Esophagus (tissue), 2 donors: ENCODE results near the gene CAND2. TPM values are rescaled to one million over a fixed set of nuclear protein-coding genes. Genes with fewer than 3 reads are reported as not detected.
"Not testable (repeated sequence)": the region's sequence is repeated elsewhere in the genome, so short reads cannot be mapped to it uniquely, and the experiment has no call there.

ENCODE experiments used
- H3K27ac ChIP-seq, 2 donors: one replicate each; pipeline ENCODE4 v1.5.1; 2013; ENCODE audit warnings: low read depth in 2 of 2, mild to moderate bottlenecking in 2 of 2, inconsistent platforms in 1 of 2, low read length in 1 of 2, moderate library complexity in 1 of 2
- H3K27me3 ChIP-seq, 2 donors: one replicate each; pipeline ENCODE4 v1.6.1; 2013; ENCODE audit warnings: low read length in 2 of 2, control low read depth in 1 of 2, mild to moderate bottlenecking in 1 of 2; ENCODE audit not compliant: insufficient read depth in 2 of 2, control insufficient read depth in 1 of 2
- H3K36me3 ChIP-seq, 2 donors: one replicate each; pipeline ENCODE4 v1.6.1; 2013; ENCODE audit warnings: low read length in 1 of 2; ENCODE audit not compliant: control insufficient read depth in 2 of 2, insufficient read depth in 2 of 2
- H3K4me1 ChIP-seq, 2 donors: one replicate each; pipeline ENCODE4 v1.6.1; 2013; ENCODE audit warnings: low read length in 1 of 2; ENCODE audit not compliant: control insufficient read depth in 2 of 2, insufficient read depth in 2 of 2
- H3K4me3 ChIP-seq, 2 donors: one replicate each; pipeline ENCODE4 v1.5.1; 2013; ENCODE audit warnings: low read length in 2 of 2, mild to moderate bottlenecking in 2 of 2, low read depth in 1 of 2, moderate library complexity in 1 of 2
- H3K9me3 ChIP-seq, 2 donors: one replicate each; pipeline ENCODE4 v1.6.1; 2013; ENCODE audit warnings: mild to moderate bottlenecking in 2 of 2, low read depth in 1 of 2, low read length in 1 of 2, moderate library complexity in 1 of 2; ENCODE audit not compliant: control insufficient read depth in 2 of 2, insufficient read depth in 1 of 2
- WGBS, 2 donors: extraction: QIAGEN DNeasy Blood & Tissue Kit; methylation state at CpG; one replicate each; pipeline ENCODE4 v1.1.7; 2013; 5-methylcytosine and 5-hydroxymethylcytosine counted together
- polyA plus RNA-seq, 2 donors: library from polyadenylated mRNA; stranded (reverse); fragments of 200-250 nt; gene quantifications; one replicate each; pipeline ENCODE4 v1.2.3, GENCODE V29; 2013
- donor health status: healthy with polysubstance abuse.
- donor health status: Bipolar disorder and iron deficiency.

The CAND2 gene
- polyA plus RNA-seq, 2 donors, result 0.84 to 1.2 TPM

GRCh38 chr3:12832350-12833221 lies 36.1 kb downstream of the CAND2 start:
- Histone ChIP-seq H3K4me1 (peaks cover 0 to 6% of the 10 kb centered on the region in 2 donors), H3K9me3 (no peaks in the 10 kb centered on the region), H3K4me3 (no peak overlapping the region), H3K27me3 (no peaks in the 10 kb centered on the region), H3K27ac (no peak overlapping the region), H3K36me3 (peaks cover 13 to 30% of the 10 kb centered on the region in 2 donors)
- WGBS, 2 donors, result 69 to 71% methylated on average over 7 of the region's 7 CpGs

- Histone ChIP-seq H3K27ac (no peak overlapping the region), H3K36me3 (peaks cover 13 to 35% of the 10 kb centered on the region in 2 donors), H3K4me1 (peaks cover 3 to 11% of the 10 kb centered on the region in 2 donors), H3K9me3 (no peaks in the 10 kb centered on the region), H3K4me3 (no peak overlapping the region), H3K27me3 (no peaks in the 10 kb centered on the region)
- WGBS, 2 donors, result 85 to 86% methylated on average over 13 of the region's 13 CpGs
Observed at GRCh38 chr3:12833222-12834161, 37.0 kb downstream of the CAND2 start.

GRCh38 chr3:12835052-12835665 lies 38.7 kb downstream of the CAND2 start:
- H3K27me3 ChIP-seq, result no peaks in the 10 kb centered on the region
- H3K36me3 ChIP-seq, result peaks cover 22 to 41% of the 10 kb centered on the region in 2 donors
- 83 to 86% methylated on average over 6 of the region's 6 CpGs for WGBS, 2 donors
- H3K4me3 ChIP-seq, result no peak overlapping the region
- no peak overlapping the region for H3K27ac ChIP-seq
- peaks cover 3 to 17% of the 10 kb centered on the region in 2 donors for H3K4me1 ChIP-seq
- H3K9me3 ChIP-seq, result no peaks in the 10 kb centered on the region

DNA sequence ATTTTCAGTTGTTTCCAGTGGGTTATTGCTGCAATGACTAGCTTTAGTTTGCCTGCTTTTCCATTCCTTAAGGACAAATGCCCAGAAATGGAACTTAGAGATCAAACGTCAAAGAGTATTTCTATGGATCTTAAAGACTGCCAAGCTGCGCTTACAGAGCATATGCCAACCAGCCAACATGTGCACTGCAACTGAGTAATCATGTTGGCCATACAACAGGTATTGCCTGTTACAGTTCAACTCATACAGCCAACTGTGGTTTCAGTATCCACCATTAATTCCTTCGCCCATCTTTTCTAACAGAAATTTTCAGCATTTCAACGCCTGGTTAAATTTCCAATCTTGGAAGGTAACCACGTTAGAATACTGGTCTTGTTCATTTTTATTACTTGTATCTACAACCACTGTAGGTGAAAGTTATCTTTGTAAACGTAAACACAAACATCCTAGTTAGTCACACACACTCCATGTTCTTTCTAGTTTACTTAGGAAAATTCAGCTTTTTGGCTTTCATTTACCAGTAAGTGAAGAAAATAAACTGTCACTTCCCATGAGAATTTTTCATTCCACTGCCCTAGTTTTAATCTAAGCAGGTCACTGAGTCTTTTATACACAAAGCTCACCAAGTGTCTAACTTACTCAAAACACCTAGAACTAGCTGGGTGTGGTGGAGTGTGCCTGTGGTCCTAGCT lies 41.0 kb downstream of the CAND2 start:
- WGBS, 2 donors, result 65 to 69% methylated on average over 6 of the region's 6 CpGs
- H3K27ac ChIP-seq, result no peak overlapping the region
- no peaks in the 10 kb centered on the region for H3K27me3 ChIP-seq
- peaks cover 22 to 42% of the 10 kb centered on the region in 2 donors for H3K36me3 ChIP-seq
- no peaks in the 10 kb centered on the region for H3K9me3 ChIP-seq
- H3K4me1 ChIP-seq, result peaks cover 3 to 11% of the 10 kb centered on the region in 2 donors
- H3K4me3 ChIP-seq, result no peak overlapping the region

GRCh38 chr3:12838179-12838965 lies 41.9 kb downstream of the CAND2 start:
- Histone ChIP-seq H3K4me1 (peaks cover 3 to 11% of the 10 kb centered on the region in 2 donors), H3K27ac (peak overlapping the region in 1 of 2 donors; percentile 3), H3K36me3 (peaks cover 16 to 39% of the 10 kb centered on the region in 2 donors), H3K27me3 (no peaks in the 10 kb centered on the region), H3K9me3 (no peaks in the 10 kb centered on the region), H3K4me3 (peak overlapping the region in 1 of 2 donors; percentile 9)
- whole genome bisulfite sequencing, 2 donors, result 61 to 69% methylated on average over 13 of the region's 13 CpGs

DNA sequence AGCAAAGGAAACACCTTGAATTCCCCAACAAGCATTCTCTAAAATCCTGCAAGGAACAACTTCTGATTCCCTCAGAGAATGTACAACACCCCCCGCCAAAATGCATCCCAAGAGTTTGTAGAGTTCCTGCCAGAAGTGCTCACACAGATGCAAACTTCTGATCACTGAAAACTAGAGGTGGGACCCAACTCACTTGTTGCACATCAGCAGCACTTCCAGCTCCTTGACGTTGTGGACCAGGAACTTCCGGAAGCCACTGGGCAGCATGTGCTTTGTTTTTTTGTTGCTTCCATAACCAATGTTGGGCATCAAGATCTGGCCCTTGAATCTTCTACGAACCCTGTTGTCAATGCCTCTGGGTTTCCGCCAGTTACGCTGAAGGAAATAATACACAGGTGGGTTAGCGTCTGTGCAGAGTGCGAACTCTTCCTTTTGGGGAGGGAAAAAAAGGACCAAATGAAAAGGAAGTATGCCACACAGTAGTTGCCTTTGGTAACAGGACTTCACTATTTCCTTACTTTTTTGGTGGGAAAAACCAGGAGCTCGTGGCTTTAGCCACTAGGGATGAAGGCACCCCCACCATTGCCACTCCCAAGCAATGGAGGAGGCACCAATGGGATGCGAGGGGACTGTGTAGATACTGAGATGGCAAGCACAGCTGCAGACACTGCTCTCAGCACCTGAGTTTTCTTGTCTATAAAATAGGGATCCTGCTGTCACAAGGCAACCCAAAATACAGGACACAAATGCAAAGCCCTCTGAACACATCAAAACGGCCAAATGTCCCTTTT lies 42.9 kb downstream of the CAND2 start:
- Histone ChIP-seq H3K27me3 (no peaks in the 10 kb centered on the region), H3K9me3 (no peaks in the 10 kb centered on the region), H3K4me3 (peak overlapping the region; percentile 89 to 90), H3K36me3 (peaks cover 9 to 31% of the 10 kb centered on the region in 2 donors), H3K4me1 (peaks cover 3 to 11% of the 10 kb centered on the region in 2 donors), H3K27ac (no peak overlapping the region)
- WGBS, 2 donors, result 70 to 75% methylated on average over 11 of the region's 11 CpGs

DNA sequence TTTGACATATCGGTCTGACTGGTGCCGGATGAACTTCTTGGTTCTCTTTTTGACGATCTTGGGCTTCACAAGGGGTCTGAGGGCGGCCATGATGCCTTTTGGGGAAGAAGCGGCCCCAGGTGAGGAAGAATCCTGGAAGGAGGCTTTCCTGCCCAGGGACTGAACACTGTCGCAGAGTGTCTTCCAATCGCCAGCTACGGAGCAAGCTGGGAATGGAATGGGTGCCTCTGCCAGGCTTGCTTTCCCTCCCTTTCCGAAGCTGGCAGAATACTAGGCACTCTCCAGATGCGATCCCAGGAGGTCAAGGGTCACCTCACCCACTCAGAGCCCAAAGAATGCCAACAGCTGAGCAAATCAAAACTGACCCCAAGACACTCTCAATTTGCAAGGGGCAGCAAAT lies 43.7 kb downstream of the CAND2 start:
- not testable (repeated sequence) for H3K27me3 ChIP-seq, H3K9me3 ChIP-seq
- Histone ChIP-seq H3K27ac (peak overlapping the region in 1 of 2 donors; percentile 38), H3K4me3 (peak overlapping the region; percentile 89 to 90), H3K36me3 (peaks cover 9 to 29% of the 10 kb centered on the region in 2 donors), H3K4me1 (peaks cover 3 to 11% of the 10 kb centered on the region in 2 donors)
- WGBS, 2 donors, result 35 to 37% methylated on average over 10 of the region's 10 CpGs

- WGBS, 2 donors, result 4 to 5% methylated on average over 18 of the region's 18 CpGs
- no peaks in the 10 kb centered on the region for H3K9me3 ChIP-seq
- peaks cover 3 to 11% of the 10 kb centered on the region in 2 donors for H3K4me1 ChIP-seq
- peak overlapping the region; percentile 86 to 88 for H3K27ac ChIP-seq
- H3K4me3 ChIP-seq, result peak overlapping the region; percentile 89 to 90
- no peaks in the 10 kb centered on the region for H3K27me3 ChIP-seq
- H3K36me3 ChIP-seq, result peaks cover 9 to 25% of the 10 kb centered on the region in 2 donors
Observed at GRCh38 chr3:12840591-12841148, 44.2 kb downstream of the CAND2 start.
